ENCODE data around the gene PALS1.

DNA sequence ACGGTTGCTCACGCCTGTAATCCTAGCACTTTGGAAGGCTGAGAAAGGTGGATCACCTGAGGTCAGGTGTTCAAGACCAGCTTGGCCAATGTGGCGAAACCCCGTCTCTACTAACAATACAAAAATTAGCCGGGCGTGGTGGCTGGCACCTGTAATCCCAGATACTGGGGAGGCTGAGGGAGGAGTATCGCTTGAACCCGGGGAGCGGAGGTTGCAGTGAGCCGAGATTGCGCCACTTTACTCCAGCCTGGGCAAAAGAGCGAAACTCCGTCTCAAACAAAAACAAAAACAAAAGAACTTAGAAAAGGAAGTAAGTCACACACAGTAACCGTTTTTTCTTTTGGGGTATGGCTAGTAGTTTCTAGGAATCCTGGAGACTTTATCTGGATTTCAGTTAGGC is 1.7 kb upstream of the PALS1 start:
- no peak for TF ChIP-seq ZNF274 (IDR thresholded peaks at IDR 0.05; ENCODE audit: low read depth, low read length)
- no peak for TF ChIP-seq SUZ12 (IDR thresholded peaks at IDR 0.05; ENCODE audit: extremely low read depth, insufficient read depth, insufficient read length)

Measured in NT2/D1 (cell line).